H9 (cell line): ENCODE measurements around the gene HCN2. TPM values are rescaled to one million over a fixed set of nuclear protein-coding genes. Genes with fewer than 3 reads are reported as not detected.

Source experiments
- DNase-seq: peaks from one replicate; pipeline ENCODE4 v3.0.0-alpha.2; 2017
- H2AFZ ChIP-seq: one replicate; pipeline ENCODE4 v1.6.1; 2013; ENCODE audit warnings: mild to moderate bottlenecking, low read length, control low read depth, moderate library complexity
- H2AK5ac ChIP-seq: 2 replicates; pipeline ENCODE4 v1.6.1; 2013; ENCODE audit warnings: low read length, control low read depth, mixed read lengths; ENCODE audit not compliant: insufficient read length
- H2BK120ac ChIP-seq: one replicate; pipeline ENCODE4 v1.6.1; 2013; ENCODE audit warnings: low read depth, mild to moderate bottlenecking, low read length, control low read depth, inconsistent platforms; ENCODE audit not compliant: poor library complexity, severe bottlenecking
- H2BK12ac ChIP-seq: 2 replicates; pipeline ENCODE4 v1.6.1; 2013; ENCODE audit warnings: low read length, control low read depth, mixed read lengths, low read depth; ENCODE audit not compliant: insufficient read length
- H2BK15ac ChIP-seq: 2 replicates; pipeline ENCODE4 v1.6.1; 2013; ENCODE audit warnings: low read depth, low read length, control low read depth
- H2BK20ac ChIP-seq: one replicate; pipeline ENCODE4 v1.6.1; 2013; ENCODE audit warnings: low read depth, mild to moderate bottlenecking, low read length, control low read depth, inconsistent platforms; ENCODE audit not compliant: poor library complexity, severe bottlenecking
- H2BK5ac ChIP-seq: 2 replicates; pipeline ENCODE4 v1.6.1; 2013; ENCODE audit warnings: low read length, control low read depth, mixed read lengths; ENCODE audit not compliant: insufficient read length
- H3K14ac ChIP-seq: 2 replicates; pipeline ENCODE4 v1.6.1; 2013; ENCODE audit warnings: low read length, control low read depth; ENCODE audit not compliant: insufficient read depth
- H3K18ac ChIP-seq: 2 replicates; pipeline ENCODE4 v1.6.1; 2013; ENCODE audit warnings: low read depth, mild to moderate bottlenecking, mixed read lengths, low read length, control low read depth; ENCODE audit not compliant: insufficient read length
- H3K23ac ChIP-seq: 2 replicates; pipeline ENCODE4 v1.6.1; 2013; ENCODE audit warnings: low read length, control low read depth, mixed read lengths, low read depth; ENCODE audit not compliant: insufficient read length
- H3K23me2 ChIP-seq: 2 replicates; pipeline ENCODE4 v1.6.1; 2013; ENCODE audit warnings: low read depth, mild to moderate bottlenecking, mixed read lengths, low read length, control low read depth; ENCODE audit not compliant: insufficient read length, poor library complexity, severe bottlenecking
- H3K27ac ChIP-seq: 2 replicates; pipeline ENCODE4 v1.5.1; 2013; ENCODE audit warnings: low read length, control low read depth, mixed read lengths, low read depth; ENCODE audit not compliant: insufficient read length
- H3K27me3 ChIP-seq: 2 replicates; pipeline ENCODE4 v1.6.1; 2013; ENCODE audit warnings: low read length, control low read depth, inconsistent platforms; ENCODE audit not compliant: insufficient read depth
- H3K4ac ChIP-seq: 2 replicates; pipeline ENCODE4 v1.6.1; 2013; ENCODE audit warnings: low read depth, mild to moderate bottlenecking, control low read depth, inconsistent platforms, low read length, moderate library complexity
- H3K4me1 ChIP-seq: 2 replicates; pipeline ENCODE4 v1.6.1; 2013; ENCODE audit warnings: low read length, control low read depth, inconsistent platforms; ENCODE audit not compliant: insufficient read depth
- H3K4me2 ChIP-seq: 2 replicates; pipeline ENCODE4 v1.6.1; 2013; ENCODE audit warnings: low read length, control low read depth, mixed read lengths; ENCODE audit not compliant: insufficient read length, insufficient read depth
- H3K56ac ChIP-seq: 2 replicates; pipeline ENCODE4 v1.6.1; 2013; ENCODE audit warnings: low read depth, mild to moderate bottlenecking, mixed read lengths, low read length, control low read depth; ENCODE audit not compliant: insufficient read length
- H3K79me1 ChIP-seq: 2 replicates; pipeline ENCODE4 v1.6.1; 2013; ENCODE audit warnings: low read depth, mild to moderate bottlenecking, moderate library complexity, low read length, control low read depth, inconsistent platforms; ENCODE audit not compliant: insufficient read depth, poor library complexity, severe bottlenecking
- H3K79me2 ChIP-seq: 2 replicates; pipeline ENCODE4 v1.6.1; 2013; ENCODE audit warnings: low read length, control low read depth, inconsistent platforms; ENCODE audit not compliant: insufficient read depth
- H3K9ac ChIP-seq: 2 replicates; pipeline ENCODE4 v1.6.1; 2013; ENCODE audit warnings: low read length, control low read depth, mixed read lengths; ENCODE audit not compliant: insufficient read length; ENCODE audit errors: extremely low read depth
- H3K9me3 ChIP-seq: one replicate; pipeline ENCODE4 v1.6.1; 2013; ENCODE audit warnings: low read depth, low read length, inconsistent platforms; ENCODE audit not compliant: control insufficient read depth
- H3T11ph ChIP-seq: one replicate; pipeline ENCODE4 v1.6.1; 2013; ENCODE audit warnings: mild to moderate bottlenecking, low read length, control low read depth, inconsistent platforms
- H4K20me1 ChIP-seq: one replicate; pipeline ENCODE4 v1.6.1; 2013; ENCODE audit not compliant: control insufficient read depth, insufficient read length, insufficient read depth
- H4K5ac ChIP-seq: 2 replicates; pipeline ENCODE4 v1.6.1; 2013; ENCODE audit warnings: low read depth, mild to moderate bottlenecking, mixed read lengths, low read length, control low read depth; ENCODE audit not compliant: insufficient read length
- H4K8ac ChIP-seq: replicated peaks from 2 replicates; pipeline ENCODE4 v1.6.1; 2013; ENCODE audit warnings: low read length, control low read depth, mixed read lengths, low read depth; ENCODE audit not compliant: insufficient read length
- H4K91ac ChIP-seq: 2 replicates; pipeline ENCODE4 v1.6.1; 2013; ENCODE audit warnings: low read depth, mild to moderate bottlenecking, moderate library complexity, mixed read lengths, low read length, control low read depth; ENCODE audit not compliant: insufficient read length
- H3K27ac Mint-ChIP-seq, 3 experiments: 2 replicates in 2 of 3; 3 replicates in 1 of 3; pipeline ENCODE4 v1.8.0; 2020 to 2021; ENCODE audit warnings: mixed read lengths in 3 of 3, mild to moderate bottlenecking in 1 of 3, moderate library complexity in 1 of 3
- H3K27me3 Mint-ChIP-seq: 2 replicates; pipeline ENCODE4 v1.8.0; 2021; ENCODE audit warnings: low read depth, mild to moderate bottlenecking, moderate library complexity, mixed read lengths
- H3K36me3 Mint-ChIP-seq, 3 experiments: 2 replicates in 2 of 3; 3 replicates in 1 of 3; pipeline ENCODE4 v1.8.0; 2020 to 2021; ENCODE audit warnings: low read depth in 3 of 3, mixed read lengths in 3 of 3; ENCODE audit not compliant: insufficient read depth in 1 of 3
- H3K4me1 Mint-ChIP-seq, 2 experiments: 2 replicates each; pipeline ENCODE4 v1.8.0; 2020; ENCODE audit warnings: mixed read lengths in 2 of 2
- H3K4me3 Mint-ChIP-seq, 2 experiments: 2 replicates in 1 of 2; 3 replicates in 1 of 2; pipeline ENCODE4 v1.8.0; 2020 to 2021; ENCODE audit warnings: mild to moderate bottlenecking in 2 of 2, mixed read lengths in 2 of 2, moderate library complexity in 1 of 2
- H3K9me3 Mint-ChIP-seq, 2 experiments: 2 replicates in 1 of 2; 3 replicates in 1 of 2; pipeline ENCODE4 v1.8.0; 2020; ENCODE audit warnings: mild to moderate bottlenecking in 2 of 2, mixed read lengths in 2 of 2, moderate library complexity in 1 of 2
- WGBS: extraction: QIAGEN DNeasy Blood & Tissue Kit; methylation state at CpG from one replicate; pipeline ENCODE4 v1.1.7; 2013; ENCODE audit warnings: missing lambda C conversion rate, low lambda C conversion rate, mixed read lengths; ENCODE audit not compliant: insufficient read length; ENCODE audit errors: extremely low coverage; 5-methylcytosine and 5-hydroxymethylcytosine counted together
- total RNA-seq: library from RNA; stranded (reverse); gene quantifications from 2 replicates; pipeline ENCODE4 v1.2.1, GENCODE V29; 2021
- TF ChIP-seq, protein P1 (sequence below): fragments of 200-600 bp; sonication (generic); conservative IDR thresholded peaks from 3 replicates; pipeline ENCODE4 v1.8.0; 2021; ENCODE audit warnings: antibody characterized with exemption, mild to moderate bottlenecking

Gene HCN2
- total RNA-seq, 1 experiment from 2014 or later: 3.7 TPM

GRCh38 chr19:644789-645188 is 55.1 kb downstream of the HCN2 start:
- TF ChIP-seq, protein P1, sequence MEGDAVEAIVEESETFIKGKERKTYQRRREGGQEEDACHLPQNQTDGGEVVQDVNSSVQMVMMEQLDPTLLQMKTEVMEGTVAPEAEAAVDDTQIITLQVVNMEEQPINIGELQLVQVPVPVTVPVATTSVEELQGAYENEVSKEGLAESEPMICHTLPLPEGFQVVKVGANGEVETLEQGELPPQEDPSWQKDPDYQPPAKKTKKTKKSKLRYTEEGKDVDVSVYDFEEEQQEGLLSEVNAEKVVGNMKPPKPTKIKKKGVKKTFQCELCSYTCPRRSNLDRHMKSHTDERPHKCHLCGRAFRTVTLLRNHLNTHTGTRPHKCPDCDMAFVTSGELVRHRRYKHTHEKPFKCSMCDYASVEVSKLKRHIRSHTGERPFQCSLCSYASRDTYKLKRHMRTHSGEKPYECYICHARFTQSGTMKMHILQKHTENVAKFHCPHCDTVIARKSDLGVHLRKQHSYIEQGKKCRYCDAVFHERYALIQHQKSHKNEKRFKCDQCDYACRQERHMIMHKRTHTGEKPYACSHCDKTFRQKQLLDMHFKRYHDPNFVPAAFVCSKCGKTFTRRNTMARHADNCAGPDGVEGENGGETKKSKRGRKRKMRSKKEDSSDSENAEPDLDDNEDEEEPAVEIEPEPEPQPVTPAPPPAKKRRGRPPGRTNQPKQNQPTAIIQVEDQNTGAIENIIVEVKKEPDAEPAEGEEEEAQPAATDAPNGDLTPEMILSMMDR: no peak
- H3K18ac ChIP-seq: no peak overlapping the region
- H4K5ac ChIP-seq: no peak overlapping the region
- no peak overlapping the region for H3K56ac ChIP-seq
- Mint-ChIP-seq H3K4me1 (no peaks in the 10 kb centered on the region), H3K4me3 (no peak overlapping the region), H3K27ac (peak overlapping the region in 1 of 3 experiments; percentile 33; a peak in 1 of 7 replicates), H3K36me3 (peaks cover 10 to 28% (median 18%) of the 10 kb centered on the region in 3 experiments), H3K27me3 (no peaks in the 10 kb centered on the region), H3K9me3 (no peaks in the 10 kb centered on the region)
- H4K91ac ChIP-seq: no peak overlapping the region
- H2AFZ ChIP-seq: no peak overlapping the region
- no peak overlapping the region for H2AK5ac ChIP-seq
- H3K23ac ChIP-seq: no peak overlapping the region
- no peaks in the 10 kb centered on the region for H3K27me3 ChIP-seq
- no peaks in the 10 kb centered on the region for H3K79me1 ChIP-seq
- no peak for DNase-seq
- H3K4me2 ChIP-seq: no peak overlapping the region
- H3K9ac ChIP-seq: no peak overlapping the region
- H3K4ac ChIP-seq: no peak overlapping the region
- WGBS: no CpG with 5 or more reads among the region's 14 CpGs
- H3K79me2 ChIP-seq: no peaks in the 10 kb centered on the region
- no peaks in the 10 kb centered on the region for H3K9me3 ChIP-seq
- no peak overlapping the region for H2BK20ac ChIP-seq
- no peaks in the 10 kb centered on the region for H3K23me2 ChIP-seq
- H2BK120ac ChIP-seq: no peak overlapping the region
- no peak overlapping the region for H2BK5ac ChIP-seq
- no peaks in the 10 kb centered on the region for H3K4me1 ChIP-seq
- H2BK12ac ChIP-seq: no peak overlapping the region
- H2BK15ac ChIP-seq: no peak overlapping the region
- H4K8ac ChIP-seq: no peak overlapping the region
- no peaks in the 10 kb centered on the region for H4K20me1 ChIP-seq
- no peak overlapping the region; the same call in 1 of the 2 replicates for H3K14ac ChIP-seq
- H3K27ac ChIP-seq: no peak overlapping the region
- H3T11ph ChIP-seq: no peak overlapping the region
